Adrenal gland (tissue), 12 donors: ENCODE measurements around the gene FLYWCH1. TPM values are rescaled to one million over a fixed set of nuclear protein-coding genes. Genes with fewer than 3 reads are reported as not detected.
A peak's percentile ranks its signal among the peaks of the same experiment; 100 is the strongest.

ENCODE experiments used
- DNase-seq, 7 donors: peaks; one replicate each; pipeline ENCODE4 v3.0.0-alpha.2; 2019 to 2020
- H3K27ac ChIP-seq, 5 donors: fragments of 200-600 bp; sonication (generic) in 4 of 5; 1 replicate in 3 of 5; 2 replicates in 2 of 5; pipeline versions ENCODE4 v1.5.1 to v1.8.0; 2016 to 2020; ENCODE audit warnings: mild to moderate bottlenecking in 1 of 5
- H3K27me3 ChIP-seq: fragments of 200-600 bp; 2 replicates; pipeline ENCODE4 v1.8.0; 2021
- H3K36me3 ChIP-seq, 2 donors: fragments of 200-600 bp; replicated peaks in 1 of 2; 1 replicate in 1 of 2; 2 replicates in 1 of 2; pipeline versions ENCODE4 v1.5.1 to v1.8.0; 2018 to 2022
- H3K4me1 ChIP-seq, 2 donors: fragments of 200-600 bp; replicated peaks in 1 of 2; 1 replicate in 1 of 2; 2 replicates in 1 of 2; pipeline versions ENCODE4 v1.5.1 to v1.8.0; 2018 to 2021
- H3K4me3 ChIP-seq, 4 donors: fragments of 200-600 bp; sonication (generic) in 3 of 4; one replicate each; pipeline ENCODE4 v1.5.1; 2016 to 2018
- H3K9me3 ChIP-seq, 3 donors: fragments of 200-600 bp; sonication (generic) in 1 of 3; replicated peaks in 1 of 3; 1 replicate in 2 of 3; 2 replicates in 1 of 3; pipeline versions ENCODE4 v1.5.1 to v1.8.0; 2016 to 2021
- CTCF ChIP-seq, 6 experiments: fragments of 450-650 bp in 4 of 6; fragments of 200-600 bp in 2 of 6; sonication (generic) in 1 of 6; IDR thresholded peaks; 1 replicate in 5 of 6; 2 replicates in 1 of 6; pipeline versions ENCODE4 v1.5.1 to v1.8.0; 2016 to 2021; ENCODE audit warnings: antibody characterized with exemption in 6 of 6, mild to moderate bottlenecking in 2 of 6, moderate library complexity in 1 of 6
- POLR2A ChIP-seq, 2 donors: fragments of 450-650 bp; IDR thresholded peaks; one replicate each; pipeline ENCODE4 v1.6.1; 2017; ENCODE audit warnings: antibody characterized with exemption in 2 of 2, mild to moderate bottlenecking in 2 of 2, moderate library complexity in 1 of 2
- WGBS, 4 donors: extraction: QIAGEN DNeasy Blood & Tissue Kit in 2 of 4; methylation state at CpG; one replicate each; pipeline versions ENCODE4 v1.1.5 to v1.1.7; 2013 to 2017; 5-methylcytosine and 5-hydroxymethylcytosine counted together
- intact Hi-C, 2 donors: fragments of 100-400 bp; cut with DNase I; formaldehyde crosslinking; loops; one replicate each; pipeline versions ENCODE4 v1.14.1 to v1.15.0; 2022 to 2023
- polyA plus RNA-seq, 3 donors: library from polyadenylated mRNA; stranded (reverse); fragments of 200-250 nt in 2 of 3; fragments of 350-450 nt in 1 of 3; fragmentation: Illumina TruSeq in 1 of 3; extraction: RNeasy Lipid Tissue Mini Kit (QIAGEN cat#74804) in 1 of 3; gene quantifications; one replicate each; pipeline ENCODE4 v1.2.3, GENCODE V29; 2013 to 2014
- total RNA-seq, 9 donors: library from RNA; depleted of rRNA in 4 of 9; stranded (reverse); fragments of >200 nt in 4 of 9; fragments of 120-200 nt in 1 of 9; fragmentation: NEBNext Ultra II Directional in 1 of 9; extraction: Animal tissue kit (Norgen Biotek cat#: 25700) in 1 of 9; gene quantifications; one replicate each; pipeline versions ENCODE4 v1.1.0 to v1.2.4, GENCODE V29; 2013 to 2023
- donor health status: healthy with polysubstance abuse.
- donor health status: Bipolar disorder and iron deficiency.
- donor health status: DM: yes; HTN: yes; CAD: no.
- donor health status: DM: no; HTN: no; CAD: no.
- donor health status: DM: no; HTN: no; CAD: no.
- donor health status: DM: yes; HTN: yes; CAD: no.

The FLYWCH1 gene
- total and polyA plus RNA-seq, 12 donors, result 3.3 to 89.8 (median 50.4) TPM

DNA sequence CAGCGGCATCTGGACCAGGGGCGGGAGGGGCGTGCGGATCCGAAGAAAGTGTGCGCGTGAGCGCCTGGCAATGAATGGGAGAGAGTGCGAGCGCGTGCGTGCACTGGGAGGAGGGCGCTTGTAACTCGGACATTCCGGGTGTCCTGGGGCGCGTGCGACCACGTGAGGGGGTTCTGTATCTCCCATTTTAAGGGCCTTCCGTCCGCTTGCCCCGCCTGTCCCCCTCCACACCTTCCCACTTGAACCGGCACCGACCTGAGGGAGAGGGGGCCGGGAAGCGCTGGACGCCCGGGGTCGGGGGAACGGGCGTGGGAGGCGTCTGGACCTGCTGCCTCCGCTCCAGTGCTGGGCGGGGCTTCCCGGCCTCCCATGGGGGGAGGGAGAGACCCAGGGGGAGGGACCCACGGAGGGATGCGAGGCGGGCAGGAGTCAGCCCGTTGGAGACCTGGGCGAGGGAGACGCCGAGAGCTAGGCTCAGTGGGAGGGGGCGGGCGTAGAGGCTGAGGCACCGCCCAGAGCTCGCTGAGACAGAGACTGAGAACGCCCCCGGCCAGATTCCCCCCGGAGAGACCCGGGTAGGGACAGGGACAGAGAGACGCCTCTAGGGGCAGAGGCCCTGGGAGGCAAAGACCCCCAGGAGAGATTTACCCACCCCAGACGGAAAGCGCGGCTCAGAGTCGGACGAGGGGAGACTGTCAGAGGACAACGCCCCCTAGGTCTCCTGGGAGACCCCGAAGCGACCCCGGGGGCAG is 52.2 kb downstream of the FLYWCH1 start, which contains the start of gene KREMEN2:
Gene KREMEN2, plus strand, starts transcription at position 553 of the 752 bp plus-strand sequence. CDS start 246 bp downstream, outside the sequence.
- peaks cover 71% of the 10 kb centered on the region for H3K27me3 ChIP-seq
- H3K4me1 ChIP-seq, result peaks cover 19 to 25% of the 10 kb centered on the region in 2 donors
- TF ChIP-seq CTCF (IDR thresholded peaks at IDR 0.05), result no peak
- TF ChIP-seq POLR2A (IDR thresholded peaks at IDR 0.05), result no peak
- H3K27ac ChIP-seq, result no peak within 1 kb of the TSS
- peak in 1 of 7 donors; percentile 23 for DNase-seq
- peak within 1 kb of the TSS in 1 of 4 donors; percentile 26 for H3K4me3 ChIP-seq
- no peaks in the 10 kb centered on the region for H3K9me3 ChIP-seq
- intact Hi-C loops, result no loop called here
- WGBS, 4 donors, result 0 to 2% (median 1%) methylated on average over 15 to 60 of the region's 60 CpGs
- no peaks in the 10 kb centered on the region for H3K36me3 ChIP-seq

GRCh38 chr16:2964475-2965336 is 53.0 kb downstream of the FLYWCH1 start:
- DNase-seq, result no peak
- 0 to 4% (median 1%) methylated on average over 4 to 68 of the region's 68 CpGs for WGBS, 4 donors
- TF ChIP-seq POLR2A (IDR thresholded peaks at IDR 0.05) (no peak), CTCF (IDR thresholded peaks at IDR 0.05) (no peak)
- intact Hi-C loops, result no loop called here
- H3K36me3 ChIP-seq, result no peaks in the 10 kb centered on the region
- H3K4me3 ChIP-seq, result peak overlapping the region in 1 of 4 donors; percentile 7
- H3K9me3 ChIP-seq, result no peaks in the 10 kb centered on the region
- H3K4me1 ChIP-seq, result peaks cover 19 to 27% of the 10 kb centered on the region in 2 donors
- H3K27me3 ChIP-seq, result peaks cover 71% of the 10 kb centered on the region
- H3K27ac ChIP-seq, result no peak overlapping the region

DNA sequence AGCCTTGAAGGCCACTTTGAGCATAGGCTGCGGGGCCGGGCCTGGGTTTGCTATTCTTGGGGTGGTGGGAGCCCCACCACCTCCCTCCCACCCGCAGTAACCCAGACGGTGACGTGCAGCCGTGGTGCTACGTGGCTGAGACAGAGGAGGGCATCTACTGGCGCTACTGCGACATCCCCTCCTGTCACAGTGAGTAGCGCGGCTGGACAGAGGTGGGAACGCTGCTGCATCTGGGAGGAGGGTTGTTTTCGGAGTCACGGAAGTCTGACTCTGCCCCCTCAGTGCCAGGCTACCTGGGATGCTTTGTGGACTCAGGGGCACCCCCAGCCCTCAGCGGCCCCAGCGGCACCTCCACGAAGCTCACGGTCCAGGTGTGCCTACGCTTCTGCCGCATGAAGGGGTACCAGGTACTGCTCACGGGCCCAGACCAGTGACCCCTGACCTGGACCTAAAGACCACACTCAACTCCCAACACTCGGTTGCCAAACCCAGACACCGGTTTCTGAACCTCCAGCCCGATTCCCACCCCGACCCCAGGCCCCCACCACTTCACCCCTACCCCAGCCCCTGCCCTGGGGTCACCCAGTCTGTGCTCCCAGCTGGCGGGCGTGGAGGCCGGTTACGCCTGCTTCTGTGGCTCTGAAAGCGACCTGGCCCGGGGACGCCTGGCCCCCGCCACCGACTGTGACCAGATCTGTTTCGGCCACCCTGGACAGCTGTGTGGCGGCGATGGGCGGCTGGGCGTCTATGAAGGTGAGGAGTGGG is 54.5 kb downstream of the FLYWCH1 start:
- Histone ChIP-seq H3K4me1 (peaks cover 24 to 41% of the 10 kb centered on the region in 2 donors), H3K36me3 (no peaks in the 10 kb centered on the region), H3K27me3 (peaks cover 66% of the 10 kb centered on the region), H3K9me3 (no peaks in the 10 kb centered on the region), H3K27ac (no peak overlapping the region), H3K4me3 (no peak overlapping the region)
- peak in 1 of 7 donors; percentile 14 for DNase-seq
- intact Hi-C loops, result no loop called here
- no peak for TF ChIP-seq CTCF (IDR thresholded peaks at IDR 0.05)
- no peak for TF ChIP-seq POLR2A (IDR thresholded peaks at IDR 0.05)
- 63 to 67% (median 65%) methylated on average over 10 to 39 of the region's 39 CpGs for WGBS, 4 donors
